Measurements from ENCODE around the gene SLC47A1.

DNA sequence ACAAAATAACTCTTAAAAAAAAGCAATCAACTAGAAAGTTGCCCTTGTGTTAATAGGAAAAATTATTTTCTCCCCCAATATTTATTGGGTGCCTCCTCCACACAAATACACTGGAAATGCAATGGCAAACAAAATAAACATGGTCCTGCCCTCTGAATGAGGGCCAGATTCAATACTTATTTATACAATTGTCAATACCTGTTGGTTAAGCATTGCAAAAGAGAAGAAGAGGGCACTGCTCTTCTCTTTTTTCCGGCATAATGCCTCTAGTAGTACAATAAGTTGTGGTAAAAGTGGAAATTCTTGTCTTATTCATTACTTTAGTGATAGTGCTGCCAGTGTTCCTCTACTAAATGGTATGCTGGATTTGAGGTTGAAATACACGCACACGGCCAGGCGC lies 92.4 kb downstream of the SLC47A1 start:
- TF ChIP-seq, protein P1, sequence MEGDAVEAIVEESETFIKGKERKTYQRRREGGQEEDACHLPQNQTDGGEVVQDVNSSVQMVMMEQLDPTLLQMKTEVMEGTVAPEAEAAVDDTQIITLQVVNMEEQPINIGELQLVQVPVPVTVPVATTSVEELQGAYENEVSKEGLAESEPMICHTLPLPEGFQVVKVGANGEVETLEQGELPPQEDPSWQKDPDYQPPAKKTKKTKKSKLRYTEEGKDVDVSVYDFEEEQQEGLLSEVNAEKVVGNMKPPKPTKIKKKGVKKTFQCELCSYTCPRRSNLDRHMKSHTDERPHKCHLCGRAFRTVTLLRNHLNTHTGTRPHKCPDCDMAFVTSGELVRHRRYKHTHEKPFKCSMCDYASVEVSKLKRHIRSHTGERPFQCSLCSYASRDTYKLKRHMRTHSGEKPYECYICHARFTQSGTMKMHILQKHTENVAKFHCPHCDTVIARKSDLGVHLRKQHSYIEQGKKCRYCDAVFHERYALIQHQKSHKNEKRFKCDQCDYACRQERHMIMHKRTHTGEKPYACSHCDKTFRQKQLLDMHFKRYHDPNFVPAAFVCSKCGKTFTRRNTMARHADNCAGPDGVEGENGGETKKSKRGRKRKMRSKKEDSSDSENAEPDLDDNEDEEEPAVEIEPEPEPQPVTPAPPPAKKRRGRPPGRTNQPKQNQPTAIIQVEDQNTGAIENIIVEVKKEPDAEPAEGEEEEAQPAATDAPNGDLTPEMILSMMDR (IDR thresholded peaks at IDR 0.05; ENCODE audit: insufficient read depth, low read length): no peak
- no peak for TF ChIP-seq POLR2AphosphoS5 (IDR thresholded peaks at IDR 0.05; ENCODE audit: low read depth)
- TF ChIP-seq REST (IDR thresholded peaks at IDR 0.05; ENCODE audit: insufficient replicate concordance, low read depth): no peak
